ENCODE results near the gene EVA1C. TPM values are rescaled to one million over a fixed set of nuclear protein-coding genes. Genes with fewer than 3 reads are reported as not detected.
A peak's percentile ranks its signal among the peaks of the same experiment; 100 is the strongest.

EVA1C gene
- total RNA-seq, 4 donors from 2014 or later: 43.1 to 71.4 (median 51.1) TPM

GRCh38 chr21:32383812-32384211 is 28.7 kb upstream of the EVA1C start:
- H3K27ac ChIP-seq: peak overlapping the region in 1 of 4 donors; percentile 26
- no peak for ATAC-seq
- peaks cover 0 to 64% (median 0%) of the 10 kb centered on the region in 3 donors for H3K4me1 ChIP-seq
- no peak overlapping the region for H3K4me3 ChIP-seq
- peaks cover 0 to 75% of the 10 kb centered on the region in 2 donors for H3K36me3 ChIP-seq
- no peaks in the 10 kb centered on the region for H3K9me3 ChIP-seq
- no peaks in the 10 kb centered on the region for H3K27me3 ChIP-seq
- TF ChIP-seq CTCF (IDR thresholded peaks at IDR 0.05) (no peak), POLR2A (IDR thresholded peaks at IDR 0.05) (no peak), EP300 (IDR thresholded peaks at IDR 0.05) (no peak), POLR2AphosphoS5 (IDR thresholded peaks at IDR 0.05) (no peak)
- 79 to 96% methylated on average over 3 to 4 of the region's 6 CpGs for WGBS, 2 donors (ENCODE audit: low coverage in 1 of 2)

GRCh38 chr21:32386195-32386870 is 26.2 kb upstream of the EVA1C start:
- Histone ChIP-seq H3K4me3 (no peak overlapping the region), H3K4me1 (peaks cover 0 to 68% (median 1%) of the 10 kb centered on the region in 3 donors), H3K36me3 (peaks cover 0 to 51% of the 10 kb centered on the region in 2 donors), H3K27me3 (no peaks in the 10 kb centered on the region), H3K27ac (peak overlapping the region in 3 of 4 donors; percentile 14 to 52 (median 44)), H3K9me3 (no peaks in the 10 kb centered on the region)
- ATAC-seq: peak; percentile 63
- TF ChIP-seq EP300 (IDR thresholded peaks at IDR 0.05) (no peak), CTCF (IDR thresholded peaks at IDR 0.05) (no peak), POLR2AphosphoS5 (IDR thresholded peaks at IDR 0.05) (peak; percentile 94), POLR2A (IDR thresholded peaks at IDR 0.05) (no peak)
- WGBS, 2 donors (ENCODE audit: low coverage in 1 of 2): 66 to 82% methylated on average over 5 to 6 of the region's 6 CpGs

DNA sequence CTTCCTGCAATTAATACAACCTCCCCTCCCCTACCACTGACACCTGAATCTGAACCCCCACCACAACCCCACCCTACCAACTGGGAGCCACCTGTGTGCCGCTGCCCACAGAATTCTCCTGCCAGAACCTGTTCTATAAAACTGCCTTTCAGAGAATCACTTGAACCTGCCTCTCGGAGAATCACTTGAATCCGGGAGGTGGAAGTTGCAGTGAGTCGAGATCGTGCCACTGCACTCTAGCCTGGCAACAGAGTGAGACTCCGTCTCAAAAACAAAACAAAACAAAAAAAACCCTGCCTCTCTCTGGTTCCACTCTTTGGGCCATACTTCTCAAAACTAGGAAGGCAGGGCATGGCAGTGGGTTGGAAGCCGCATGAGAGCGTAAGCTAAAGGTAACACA is 25.4 kb upstream of the EVA1C start:
- peak overlapping the region in 2 of 4 donors; percentile 44 to 52 for H3K27ac ChIP-seq
- WGBS, 2 donors (ENCODE audit: low coverage in 1 of 2): 91 to 92% methylated on average over 2 to 4 of the region's 8 CpGs
- no peak overlapping the region for H3K4me3 ChIP-seq
- no peaks in the 10 kb centered on the region for H3K27me3 ChIP-seq
- ATAC-seq: no peak
- no peaks in the 10 kb centered on the region for H3K9me3 ChIP-seq
- peaks cover 3 to 69% (median 4%) of the 10 kb centered on the region in 3 donors for H3K4me1 ChIP-seq
- TF ChIP-seq CTCF (IDR thresholded peaks at IDR 0.05) (no peak), POLR2AphosphoS5 (IDR thresholded peaks at IDR 0.05) (no peak), POLR2A (IDR thresholded peaks at IDR 0.05) (no peak), EP300 (IDR thresholded peaks at IDR 0.05) (no peak)
- peaks cover 0 to 43% of the 10 kb centered on the region in 2 donors for H3K36me3 ChIP-seq

DNA sequence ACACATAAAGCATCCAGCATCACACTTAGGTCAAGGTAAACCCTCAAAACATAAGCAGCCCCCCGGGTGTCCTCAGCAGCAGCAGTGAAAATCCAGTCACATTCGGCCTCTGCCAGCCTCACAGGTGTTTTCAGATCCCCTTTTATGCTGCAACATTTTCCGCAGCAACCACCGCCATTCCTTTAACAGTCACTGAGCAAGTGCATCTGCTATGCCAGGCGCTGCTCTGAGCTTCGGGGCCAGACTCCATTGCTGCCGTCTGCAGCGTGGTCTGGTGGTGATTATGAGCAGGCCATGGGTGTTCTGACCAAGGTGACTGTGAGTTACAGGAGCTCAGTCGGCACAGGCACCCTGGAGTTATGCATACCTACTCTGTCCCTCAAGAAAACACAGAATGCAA is 24.2 kb upstream of the EVA1C start:
- no peak for TF ChIP-seq POLR2AphosphoS5 (IDR thresholded peaks at IDR 0.05)
- TF ChIP-seq CTCF (IDR thresholded peaks at IDR 0.05): no peak
- TF ChIP-seq EP300 (IDR thresholded peaks at IDR 0.05): no peak
- no peak for TF ChIP-seq POLR2A (IDR thresholded peaks at IDR 0.05)
- ATAC-seq: no peak
- Histone ChIP-seq H3K4me3 (no peak overlapping the region), H3K27ac (no peak overlapping the region), H3K36me3 (peaks cover 0 to 31% of the 10 kb centered on the region in 2 donors), H3K4me1 (peaks cover 3 to 63% (median 4%) of the 10 kb centered on the region in 3 donors), H3K27me3 (no peaks in the 10 kb centered on the region), H3K9me3 (no peaks in the 10 kb centered on the region)
- WGBS, 2 donors (ENCODE audit: low coverage in 1 of 2): 80 to 93% methylated on average over 2 to 3 of the region's 9 CpGs

All from gastroesophageal sphincter (tissue), 4 donors.